Germinal center (tissue), 1 donor: ENCODE results near the gene RGN.
"Not testable (repeated sequence)": the region's sequence is repeated elsewhere in the genome, so short reads cannot be mapped to it uniquely, and the experiment has no call there.

Source experiments
- DNase-seq: peaks from one replicate; pipeline ENCODE4 v3.0.0; 2012; ENCODE audit warnings: mixed read lengths, low spot score

Gene RGN

GRCh38 chrX:47078129-47079043 is at the start of gene RGN:
Gene RGN (plus strand): TSS chrX:47078443. CDS start chrX:47081145, 2,702 bp downstream.
- DNase-seq = no peak

- DNase-seq = peak; percentile 25
Measured at GRCh38 chrX:47030339-47030738, 47.9 kb upstream of the RGN start.

GRCh38 chrX:47047989-47048388 is 30.3 kb upstream of the RGN start:
- no peak for DNase-seq

GRCh38 chrX:47059142-47059874 is 18.9 kb upstream of the RGN start:
- no peak for DNase-seq

GRCh38 chrX:47060708-47061107 is 17.5 kb upstream of the RGN start:
- no peak for DNase-seq

GRCh38 chrX:47061238-47061919 is 16.9 kb upstream of the RGN start:
- no peak for DNase-seq

- no peak for DNase-seq
Measured at GRCh38 chrX:47063179-47063578, 15.1 kb upstream of the RGN start.

GRCh38 chrX:47068214-47068613 is 10.0 kb upstream of the RGN start:
- no peak for DNase-seq

GRCh38 chrX:47068720-47069119 is 9.5 kb upstream of the RGN start:
- no peak for DNase-seq

- no peak for DNase-seq
Measured at GRCh38 chrX:47080215-47080914, 2.1 kb downstream of the RGN start.

- no peak for DNase-seq
Measured at GRCh38 chrX:47080915-47081236, 2.6 kb downstream of the RGN start.

GRCh38 chrX:47091149-47091775 is 13.0 kb downstream of the RGN start:
- no peak for DNase-seq

GRCh38 chrX:47093248-47093647 is 15.0 kb downstream of the RGN start:
- DNase-seq = no peak

GRCh38 chrX:47093860-47094259 is 15.6 kb downstream of the RGN start:
- DNase-seq = no peak

- DNase-seq = no peak
Measured at GRCh38 chrX:47097018-47097417, 18.8 kb downstream of the RGN start.

GRCh38 chrX:47098338-47099094 is 20.3 kb downstream of the RGN start:
- no peak for DNase-seq

GRCh38 chrX:47101206-47101605 is 23.0 kb downstream of the RGN start:
- DNase-seq = no peak

GRCh38 chrX:47110936-47111615 is 32.8 kb downstream of the RGN start:
- DNase-seq = not testable (repeated sequence)

- no peak for DNase-seq
Measured at GRCh38 chrX:47112316-47112954, 34.2 kb downstream of the RGN start.
